Omental fat pad (tissue), 4 donors: ENCODE results near the gene MPZL1. TPM values are rescaled to one million over a fixed set of nuclear protein-coding genes. Genes with fewer than 3 reads are reported as not detected.

Experiments
- ATAC-seq: fragments of 150-250 bp; one replicate; pipeline ENCODE4 v1.9.1; 2016; ENCODE audit warnings: mild to moderate bottlenecking, moderate library complexity; ENCODE audit not compliant: low FRiP score
- DNase-seq: peaks from one replicate; pipeline ENCODE4 v3.0.0-alpha.2; 2019; ENCODE audit warnings: low spot score
- total RNA-seq, 4 donors: library from RNA; depleted of rRNA; stranded (reverse); fragments of >200 nt; gene quantifications; one replicate each; pipeline ENCODE4 v1.1.0, GENCODE V29; 2016
- TF ChIP-seq, protein P1 (sequence below), 3 donors: fragments of 450-650 bp; IDR thresholded peaks; one replicate each; pipeline ENCODE4 v1.5.1; 2016 to 2017; ENCODE audit warnings: antibody characterized with exemption in 3 of 3, mild to moderate bottlenecking in 3 of 3, moderate library complexity in 2 of 3

The MPZL1 gene
- total RNA-seq, 4 donors from 2014 or later, result 102 to 116 (median 108) TPM

DNA sequence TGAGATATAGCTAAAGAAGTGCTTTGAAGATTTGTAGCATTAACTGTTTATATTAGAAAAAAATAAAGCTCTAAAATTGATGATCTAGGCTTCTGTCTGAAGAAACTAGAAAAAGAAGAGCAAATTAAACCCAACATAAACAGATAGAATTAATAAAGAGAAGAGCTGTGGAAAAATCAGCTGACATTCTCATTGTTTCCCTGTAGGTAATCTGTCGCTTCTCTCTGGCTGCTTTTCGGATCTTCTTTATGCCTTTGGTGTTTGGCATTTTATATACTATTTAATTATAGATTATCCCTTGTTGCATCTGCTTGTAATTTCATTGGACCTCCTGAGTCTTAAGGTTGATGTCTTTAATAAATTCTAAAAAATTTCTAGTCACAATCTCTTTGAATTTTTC lies 59.8 kb downstream of the MPZL1 start:
- TF ChIP-seq, protein P1, sequence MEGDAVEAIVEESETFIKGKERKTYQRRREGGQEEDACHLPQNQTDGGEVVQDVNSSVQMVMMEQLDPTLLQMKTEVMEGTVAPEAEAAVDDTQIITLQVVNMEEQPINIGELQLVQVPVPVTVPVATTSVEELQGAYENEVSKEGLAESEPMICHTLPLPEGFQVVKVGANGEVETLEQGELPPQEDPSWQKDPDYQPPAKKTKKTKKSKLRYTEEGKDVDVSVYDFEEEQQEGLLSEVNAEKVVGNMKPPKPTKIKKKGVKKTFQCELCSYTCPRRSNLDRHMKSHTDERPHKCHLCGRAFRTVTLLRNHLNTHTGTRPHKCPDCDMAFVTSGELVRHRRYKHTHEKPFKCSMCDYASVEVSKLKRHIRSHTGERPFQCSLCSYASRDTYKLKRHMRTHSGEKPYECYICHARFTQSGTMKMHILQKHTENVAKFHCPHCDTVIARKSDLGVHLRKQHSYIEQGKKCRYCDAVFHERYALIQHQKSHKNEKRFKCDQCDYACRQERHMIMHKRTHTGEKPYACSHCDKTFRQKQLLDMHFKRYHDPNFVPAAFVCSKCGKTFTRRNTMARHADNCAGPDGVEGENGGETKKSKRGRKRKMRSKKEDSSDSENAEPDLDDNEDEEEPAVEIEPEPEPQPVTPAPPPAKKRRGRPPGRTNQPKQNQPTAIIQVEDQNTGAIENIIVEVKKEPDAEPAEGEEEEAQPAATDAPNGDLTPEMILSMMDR (IDR thresholded peaks at IDR 0.05), result no peak
- DNase-seq, result no peak
- no peak for ATAC-seq

DNA sequence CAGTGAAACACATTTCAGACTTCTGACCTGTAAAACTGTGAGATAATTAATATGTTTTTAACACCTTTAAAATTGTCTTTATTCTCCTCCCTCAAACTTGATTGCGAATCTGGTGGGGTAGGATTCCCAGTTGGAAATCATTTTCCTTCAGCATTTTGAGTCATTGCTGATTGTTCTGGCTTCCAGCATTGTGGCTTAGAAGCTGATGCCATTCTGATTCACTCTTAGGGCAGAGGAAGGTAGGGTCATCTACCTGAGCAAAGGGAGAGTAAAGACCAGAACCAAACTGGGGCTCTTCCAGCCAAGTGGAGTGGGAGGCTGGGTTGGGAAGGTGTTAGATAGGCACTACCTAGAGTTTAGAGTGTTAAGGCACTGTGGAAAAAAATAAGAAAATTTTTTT lies 61.2 kb downstream of the MPZL1 start:
- TF ChIP-seq, protein P1 (IDR thresholded peaks at IDR 0.05), result no peak
- DNase-seq (no peak), ATAC-seq (no peak)

DNA sequence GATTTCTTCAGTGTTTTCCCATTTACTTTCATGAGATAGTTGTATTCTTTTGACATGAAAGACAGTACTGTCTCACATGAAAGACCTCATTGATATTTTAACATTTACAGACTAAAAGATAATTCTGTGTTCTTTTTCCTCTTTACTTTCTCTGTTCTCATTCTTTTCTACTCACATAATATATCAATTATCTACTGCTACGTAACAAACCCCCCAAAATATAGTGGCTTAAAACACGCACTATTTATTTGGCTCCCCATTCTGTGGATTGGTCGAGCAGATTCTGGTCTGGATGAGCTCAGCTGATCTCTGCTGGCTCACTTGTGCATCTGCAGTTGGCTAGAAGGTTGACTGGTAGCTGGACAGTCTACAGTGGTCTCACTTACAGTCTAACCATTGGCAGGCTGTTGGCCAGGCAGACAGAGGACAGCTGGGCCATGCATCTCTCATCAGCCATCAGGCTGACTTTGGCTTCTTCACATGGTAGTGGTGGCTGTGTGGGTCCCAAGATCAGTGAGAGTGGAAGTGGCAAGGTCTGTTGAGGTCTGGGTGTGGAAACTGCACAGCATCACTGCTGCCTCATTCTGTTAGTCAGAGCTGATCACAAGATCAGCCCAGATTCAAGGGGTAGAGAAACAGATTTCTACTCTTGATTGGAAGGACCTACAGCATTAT lies 63.2 kb downstream of the MPZL1 start:
- ATAC-seq, result no peak
- TF ChIP-seq, protein P1 (IDR thresholded peaks at IDR 0.05), result no peak
- DNase-seq, result no peak

DNA sequence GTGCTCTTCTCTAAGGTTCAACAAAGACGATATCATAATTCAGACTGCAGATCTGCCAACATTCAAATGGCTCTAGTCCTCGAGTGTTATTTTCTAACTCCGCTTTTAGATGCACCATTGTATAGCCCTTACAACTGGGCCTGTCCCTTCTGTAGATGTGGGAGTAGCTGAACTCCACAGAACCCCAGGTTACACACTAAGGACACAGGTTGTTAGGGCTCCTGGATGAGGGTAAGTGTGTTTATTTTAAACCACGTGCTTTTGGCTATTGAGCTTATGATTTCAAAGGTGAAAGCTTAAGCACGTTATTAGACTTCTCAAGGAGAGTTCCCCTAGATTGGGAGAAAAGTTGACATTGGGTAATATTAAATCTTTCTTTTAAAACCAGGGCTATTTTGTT lies 64.7 kb downstream of the MPZL1 start:
- ATAC-seq, result no peak
- TF ChIP-seq, protein P1 (IDR thresholded peaks at IDR 0.05), result no peak
- DNase-seq, result no peak

DNA sequence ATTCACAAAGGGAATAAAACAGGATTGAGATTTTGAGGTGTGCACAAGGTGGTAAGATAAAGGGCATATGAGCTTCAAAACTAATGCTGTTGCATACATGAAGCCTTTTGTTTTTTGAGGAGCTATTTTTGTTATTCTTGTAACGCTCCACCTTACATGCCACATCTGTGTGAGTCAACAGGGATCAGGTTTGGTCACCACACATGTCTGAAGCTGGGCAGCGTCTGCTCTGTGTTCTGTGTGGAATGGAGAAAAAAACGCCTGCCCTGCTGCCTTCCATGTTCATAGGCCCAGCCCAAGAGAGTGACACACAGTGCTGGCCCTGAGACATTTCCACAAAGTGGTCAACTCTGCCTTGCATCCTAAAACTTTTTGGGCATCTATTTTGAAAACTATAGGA lies 67.7 kb downstream of the MPZL1 start:
- no peak for DNase-seq
- ATAC-seq, result no peak
- TF ChIP-seq, protein P1 (IDR thresholded peaks at IDR 0.05), result no peak

DNA sequence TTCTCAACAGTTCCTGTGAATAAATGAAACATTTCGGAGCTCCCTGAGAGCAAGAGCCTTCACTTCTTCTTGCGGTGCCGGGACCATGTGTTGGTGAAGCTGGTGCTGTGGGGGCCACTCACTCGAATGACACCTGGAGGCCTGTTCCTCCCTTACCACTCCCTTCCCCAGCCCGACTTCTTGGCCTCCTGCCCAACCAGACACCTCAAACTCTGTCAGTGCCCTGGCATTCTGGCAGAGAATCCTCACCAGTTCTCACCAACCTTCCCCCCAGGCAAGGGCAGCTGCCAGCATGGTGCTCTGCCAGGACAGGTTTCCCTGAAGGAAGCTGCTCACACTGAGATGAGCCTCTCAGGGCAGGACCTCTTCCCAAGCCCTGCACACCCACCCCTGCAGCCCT lies 68.3 kb downstream of the MPZL1 start:
- no peak for DNase-seq
- no peak for ATAC-seq
- TF ChIP-seq, protein P1 (IDR thresholded peaks at IDR 0.05), result no peak
